ENCODE results near the gene TIMM13.

DNA sequence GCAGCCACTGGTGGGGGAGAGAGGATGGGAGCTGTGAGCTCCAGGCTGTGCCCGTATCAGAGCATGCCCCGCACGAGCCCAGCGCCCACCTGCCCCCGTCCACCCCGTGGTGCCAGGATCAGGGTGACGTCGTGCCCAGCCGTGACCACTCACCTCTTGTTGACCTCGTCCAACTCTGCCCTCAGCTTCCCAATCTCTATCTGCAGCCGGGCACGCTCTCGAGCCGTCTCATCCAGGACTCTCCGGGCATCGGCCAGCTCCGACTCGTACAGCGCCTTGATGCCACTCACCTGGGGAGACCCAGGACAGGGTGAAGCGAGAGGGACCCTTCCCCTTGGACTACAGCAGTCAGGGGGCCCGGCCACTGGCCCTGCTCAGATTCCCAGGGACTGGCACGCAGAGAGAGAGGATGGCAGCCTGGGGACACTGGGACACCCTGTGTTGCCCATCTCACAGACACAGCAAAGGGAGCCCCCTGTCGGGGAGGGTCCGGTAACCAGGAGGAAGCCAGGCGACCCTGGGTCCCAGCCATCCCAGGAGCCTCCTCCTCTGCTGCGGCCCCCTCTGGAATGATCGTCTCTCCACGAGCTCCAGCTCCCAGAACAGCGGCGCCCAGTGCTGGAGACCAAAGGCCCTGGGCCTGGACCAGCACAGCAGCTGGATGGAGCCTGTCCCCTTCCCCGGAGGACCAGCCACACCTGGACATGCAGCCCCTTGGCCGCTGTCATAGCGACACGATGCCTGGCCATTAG lies 17.0 kb upstream of the TIMM13 start:
- no peak for TF ChIP-seq ARNT (IDR thresholded peaks at IDR 0.05)
- TF ChIP-seq ZNF384 (IDR thresholded peaks at IDR 0.05): no peak
- no peak for TF ChIP-seq ELF4 (IDR thresholded peaks at IDR 0.05)
- TF ChIP-seq HDGF (IDR thresholded peaks at IDR 0.05; ENCODE audit: borderline replicate concordance): no peak
- TF ChIP-seq TARDBP (IDR thresholded peaks at IDR 0.05): no peak
- TF ChIP-seq SUZ12 (IDR thresholded peaks at IDR 0.05): no peak
- TF ChIP-seq, protein P1, sequence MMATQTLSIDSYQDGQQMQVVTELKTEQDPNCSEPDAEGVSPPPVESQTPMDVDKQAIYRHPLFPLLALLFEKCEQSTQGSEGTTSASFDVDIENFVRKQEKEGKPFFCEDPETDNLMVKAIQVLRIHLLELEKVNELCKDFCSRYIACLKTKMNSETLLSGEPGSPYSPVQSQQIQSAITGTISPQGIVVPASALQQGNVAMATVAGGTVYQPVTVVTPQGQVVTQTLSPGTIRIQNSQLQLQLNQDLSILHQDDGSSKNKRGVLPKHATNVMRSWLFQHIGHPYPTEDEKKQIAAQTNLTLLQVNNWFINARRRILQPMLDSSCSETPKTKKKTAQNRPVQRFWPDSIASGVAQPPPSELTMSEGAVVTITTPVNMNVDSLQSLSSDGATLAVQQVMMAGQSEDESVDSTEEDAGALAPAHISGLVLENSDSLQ (IDR thresholded peaks at IDR 0.05): no peak
- no peak for TF ChIP-seq SP1 (IDR thresholded peaks at IDR 0.05)
- TF ChIP-seq BHLHE40 (IDR thresholded peaks at IDR 0.05; ENCODE audit: borderline replicate concordance): no peak
- TF ChIP-seq L3MBTL2 (conservative IDR thresholded peaks at IDR 0.05): no peak
- no peak for TF ChIP-seq CTBP1 (IDR thresholded peaks at IDR 0.05; ENCODE audit: borderline replicate concordance)

All from HEK293T (cell line).